OCI-LY1 (cell line): ENCODE measurements around the gene DHRSX.
"Not testable (repeated sequence)": the region's sequence is repeated elsewhere in the genome, so short reads cannot be mapped to it uniquely, and the experiment has no call there.

Source experiments
- H2AFZ ChIP-seq: fragments of 200-600 bp; sonication (generic), shearing (Covaris generic); 2 replicates; pipeline ENCODE4 v1.6.0; 2014; ENCODE audit warnings: antibody characterized with exemption, mild to moderate bottlenecking, low read length
- H3F3A ChIP-seq: fragments of 200-600 bp; sonication (generic), shearing (Covaris generic); 2 replicates; pipeline ENCODE4 v1.6.0; 2014; ENCODE audit warnings: mild to moderate bottlenecking, antibody characterized with exemption, low read length, moderate library complexity; ENCODE audit not compliant: insufficient read depth
- H3K27ac ChIP-seq: fragments of 200-600 bp; sonication (generic); 2 replicates; pipeline ENCODE4 v1.5.1; 2014; ENCODE audit warnings: low read length, mixed run types, mild to moderate bottlenecking, low read depth; ENCODE audit not compliant: poor library complexity, severe bottlenecking
- H3K27me3 ChIP-seq: fragments of 200-600 bp; sonication (generic); 2 replicates; pipeline ENCODE4 v1.6.0; 2014; ENCODE audit warnings: antibody characterized with exemption, mild to moderate bottlenecking, low read length, moderate library complexity; ENCODE audit not compliant: insufficient read depth
- H3K36me3 ChIP-seq: fragments of 200-600 bp; sonication (generic); 2 replicates; pipeline ENCODE4 v1.6.1; 2014; ENCODE audit warnings: mild to moderate bottlenecking, antibody characterized with exemption, low read length, moderate library complexity, mixed read lengths; ENCODE audit not compliant: insufficient read depth
- H3K4me1 ChIP-seq: fragments of 200-600 bp; sonication (generic); 2 replicates; pipeline ENCODE4 v1.5.1; 2014; ENCODE audit warnings: mild to moderate bottlenecking, low read length, moderate library complexity; ENCODE audit not compliant: insufficient read depth, severe bottlenecking
- H3K4me2 ChIP-seq: fragments of 200-600 bp; sonication (generic), shearing (Covaris generic); 2 replicates; pipeline ENCODE4 v1.6.1; 2014; ENCODE audit warnings: low read length
- H3K4me3 ChIP-seq: fragments of 200-600 bp; sonication (generic); 2 replicates; pipeline ENCODE4 v1.5.1; 2014; ENCODE audit warnings: low read length, low read depth, mild to moderate bottlenecking, mixed read lengths; ENCODE audit not compliant: poor library complexity, severe bottlenecking
- H3K79me2 ChIP-seq: fragments of 200-600 bp; shearing (Covaris generic); 2 replicates; pipeline ENCODE4 v1.6.1; 2016; ENCODE audit warnings: mixed run types, low read length, mixed read lengths; ENCODE audit not compliant: insufficient read depth
- H3K9ac ChIP-seq: fragments of 200-600 bp; sonication (generic), shearing (Covaris generic); 2 replicates; pipeline ENCODE4 v1.6.1; 2014; ENCODE audit warnings: mild to moderate bottlenecking, low read length, mixed read lengths
- H3K9me2 ChIP-seq: fragments of 200-600 bp; sonication (generic), shearing (Covaris generic); 2 replicates; pipeline ENCODE4 v1.6.1; 2014; ENCODE audit warnings: low read depth, mild to moderate bottlenecking, low read length, mixed read lengths
- H3K9me3 ChIP-seq: fragments of 200-600 bp; shearing (Covaris generic); 2 replicates; pipeline ENCODE4 v1.6.1; 2014; ENCODE audit warnings: low read length, mixed read lengths
- H4K20me1 ChIP-seq: fragments of 200-600 bp; sonication (generic), shearing (Covaris generic); 2 replicates; pipeline ENCODE4 v1.6.0; 2016; ENCODE audit warnings: mild to moderate bottlenecking, low read length; ENCODE audit not compliant: insufficient read depth
- CTCF ChIP-seq: fragments of 200-600 bp; sonication (generic), shearing (Covaris generic); IDR thresholded peaks from 2 replicates; pipeline ENCODE4 v1.5.1; 2017; ENCODE audit warnings: mild to moderate bottlenecking, antibody characterized with exemption, low read length, moderate library complexity, mixed read lengths
- EZH2 ChIP-seq: fragments of 200-600 bp; sonication (generic), shearing (Covaris generic); IDR thresholded peaks from 2 replicates; pipeline ENCODE4 v1.8.0; 2017; ENCODE audit warnings: borderline replicate concordance, mixed run types, mild to moderate bottlenecking, antibody characterized with exemption, low read length, moderate library complexity, mixed read lengths

DHRSX gene

GRCh38 chrX:2314831-2315365 is 185.9 kb downstream of the DHRSX start:
- Histone ChIP-seq H3K27ac (no peak overlapping the region), H3K79me2 (no peaks in the 10 kb centered on the region), H3F3A (no peaks in the 10 kb centered on the region), H2AFZ (no peak overlapping the region), H3K9me3 (no peaks in the 10 kb centered on the region), H3K27me3 (no peaks in the 10 kb centered on the region), H3K9ac (no peak overlapping the region), H4K20me1 (no peaks in the 10 kb centered on the region), H3K4me2 (no peak overlapping the region), H3K36me3 (no peaks in the 10 kb centered on the region), H3K9me2 (no peaks in the 10 kb centered on the region), H3K4me1 (no peaks in the 10 kb centered on the region), H3K4me3 (no peak overlapping the region)
- no peak for TF ChIP-seq CTCF

- TF ChIP-seq EZH2 (no peak), CTCF (no peak)
These were observed 186.7 kb downstream of the DHRSX start for GRCh38 chrX:2313864-2314640.

GRCh38 chrX:2312061-2312591 is 188.7 kb downstream of the DHRSX start:
- not testable (repeated sequence) for H3K4me3 ChIP-seq

More at GRCh38 chrX:2313864-2314640, 186.7 kb downstream of the DHRSX start:
- Histone ChIP-seq H3K27ac (no peak overlapping the region), H3K9me2 (no peaks in the 10 kb centered on the region), H3K4me2 (no peak overlapping the region), H2AFZ (no peak overlapping the region), H3K79me2 (no peaks in the 10 kb centered on the region), H3K4me1 (no peaks in the 10 kb centered on the region), H3K27me3 (no peaks in the 10 kb centered on the region), H3K4me3 (no peak overlapping the region), H4K20me1 (no peaks in the 10 kb centered on the region), H3K9me3 (no peaks in the 10 kb centered on the region), H3K36me3 (no peaks in the 10 kb centered on the region), H3K9ac (no peak overlapping the region), H3F3A (no peaks in the 10 kb centered on the region)

More at GRCh38 chrX:2312061-2312591, 188.7 kb downstream of the DHRSX start:
- not testable (repeated sequence) for H3K4me1 ChIP-seq, H3K27me3 ChIP-seq, H2AFZ ChIP-seq, H4K20me1 ChIP-seq, H3K9me2 ChIP-seq, H3K4me2 ChIP-seq, H3K9me3 ChIP-seq, H3K9ac ChIP-seq, H3K79me2 ChIP-seq, H3K36me3 ChIP-seq, H3K27ac ChIP-seq, H3F3A ChIP-seq
